Measurements from ENCODE around the gene PSMB3. TPM values are rescaled to one million over a fixed set of nuclear protein-coding genes. Genes with fewer than 3 reads are reported as not detected.

The PSMB3 gene
- total and polyA plus RNA-seq, 9 of the 15 experiments (the other 6 are each of a cell fraction or from before 2014, with no cell fraction given) = 460 to 2,775 (median 574) TPM

DNA sequence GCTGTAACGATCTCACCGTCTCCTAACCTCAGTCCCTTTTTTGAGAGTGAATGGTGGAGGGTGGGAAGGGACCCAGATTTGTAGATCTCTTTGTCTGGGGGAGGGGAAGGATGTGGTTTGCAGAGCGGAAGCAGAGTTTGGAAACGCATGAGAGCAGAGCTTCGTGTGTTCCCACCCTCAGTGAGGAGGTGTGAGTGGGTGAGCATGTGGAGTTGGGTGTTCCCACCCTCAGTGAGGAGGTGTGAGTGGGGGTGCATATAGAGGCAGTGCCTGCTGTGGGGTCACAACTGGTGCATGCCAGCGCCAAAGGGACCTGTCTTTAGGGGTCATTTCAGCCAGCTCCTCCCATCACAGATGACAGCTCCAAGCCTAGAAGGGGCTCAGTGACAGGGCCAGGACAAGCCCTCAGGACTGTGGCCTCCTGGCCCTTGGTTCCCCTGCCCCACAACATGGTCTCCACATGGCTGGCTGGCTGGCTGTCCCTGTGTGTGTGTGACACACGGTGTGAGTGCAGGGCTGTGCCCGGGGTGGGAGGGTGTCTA, 24.2 kb upstream of the PSMB3 start (continued):
- TF ChIP-seq, protein P1, sequence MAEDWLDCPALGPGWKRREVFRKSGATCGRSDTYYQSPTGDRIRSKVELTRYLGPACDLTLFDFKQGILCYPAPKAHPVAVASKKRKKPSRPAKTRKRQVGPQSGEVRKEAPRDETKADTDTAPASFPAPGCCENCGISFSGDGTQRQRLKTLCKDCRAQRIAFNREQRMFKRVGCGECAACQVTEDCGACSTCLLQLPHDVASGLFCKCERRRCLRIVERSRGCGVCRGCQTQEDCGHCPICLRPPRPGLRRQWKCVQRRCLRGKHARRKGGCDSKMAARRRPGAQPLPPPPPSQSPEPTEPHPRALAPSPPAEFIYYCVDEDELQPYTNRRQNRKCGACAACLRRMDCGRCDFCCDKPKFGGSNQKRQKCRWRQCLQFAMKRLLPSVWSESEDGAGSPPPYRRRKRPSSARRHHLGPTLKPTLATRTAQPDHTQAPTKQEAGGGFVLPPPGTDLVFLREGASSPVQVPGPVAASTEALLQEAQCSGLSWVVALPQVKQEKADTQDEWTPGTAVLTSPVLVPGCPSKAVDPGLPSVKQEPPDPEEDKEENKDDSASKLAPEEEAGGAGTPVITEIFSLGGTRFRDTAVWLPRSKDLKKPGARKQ (CRISPR knock-in tag; IDR thresholded peaks at IDR 0.05) = no peak
- no peak for TF ChIP-seq KAT7 (CRISPR knock-in tag; IDR thresholded peaks at IDR 0.05; ENCODE audit: borderline replicate concordance)
- TF ChIP-seq TCF7 (IDR thresholded peaks at IDR 0.05; ENCODE audit: borderline replicate concordance) = no peak
- TF ChIP-seq TEAD2 (tag; IDR thresholded peaks at IDR 0.05) = no peak
- TF ChIP-seq, protein P2, sequence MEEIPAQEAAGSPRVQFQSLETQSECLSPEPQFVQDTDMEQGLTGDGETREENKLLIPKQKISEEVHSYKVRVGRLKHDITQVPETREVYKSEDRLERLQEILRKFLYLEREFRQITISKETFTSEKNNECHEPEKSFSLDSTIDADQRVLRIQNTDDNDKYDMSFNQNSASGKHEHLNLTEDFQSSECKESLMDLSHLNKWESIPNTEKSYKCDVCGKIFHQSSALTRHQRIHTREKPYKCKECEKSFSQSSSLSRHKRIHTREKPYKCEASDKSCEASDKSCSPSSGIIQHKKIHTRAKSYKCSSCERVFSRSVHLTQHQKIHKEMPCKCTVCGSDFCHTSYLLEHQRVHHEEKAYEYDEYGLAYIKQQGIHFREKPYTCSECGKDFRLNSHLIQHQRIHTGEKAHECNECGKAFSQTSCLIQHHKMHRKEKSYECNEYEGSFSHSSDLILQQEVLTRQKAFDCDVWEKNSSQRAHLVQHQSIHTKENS (CRISPR knock-in tag; IDR thresholded peaks at IDR 0.05) = no peak
- TF ChIP-seq, protein P3, sequence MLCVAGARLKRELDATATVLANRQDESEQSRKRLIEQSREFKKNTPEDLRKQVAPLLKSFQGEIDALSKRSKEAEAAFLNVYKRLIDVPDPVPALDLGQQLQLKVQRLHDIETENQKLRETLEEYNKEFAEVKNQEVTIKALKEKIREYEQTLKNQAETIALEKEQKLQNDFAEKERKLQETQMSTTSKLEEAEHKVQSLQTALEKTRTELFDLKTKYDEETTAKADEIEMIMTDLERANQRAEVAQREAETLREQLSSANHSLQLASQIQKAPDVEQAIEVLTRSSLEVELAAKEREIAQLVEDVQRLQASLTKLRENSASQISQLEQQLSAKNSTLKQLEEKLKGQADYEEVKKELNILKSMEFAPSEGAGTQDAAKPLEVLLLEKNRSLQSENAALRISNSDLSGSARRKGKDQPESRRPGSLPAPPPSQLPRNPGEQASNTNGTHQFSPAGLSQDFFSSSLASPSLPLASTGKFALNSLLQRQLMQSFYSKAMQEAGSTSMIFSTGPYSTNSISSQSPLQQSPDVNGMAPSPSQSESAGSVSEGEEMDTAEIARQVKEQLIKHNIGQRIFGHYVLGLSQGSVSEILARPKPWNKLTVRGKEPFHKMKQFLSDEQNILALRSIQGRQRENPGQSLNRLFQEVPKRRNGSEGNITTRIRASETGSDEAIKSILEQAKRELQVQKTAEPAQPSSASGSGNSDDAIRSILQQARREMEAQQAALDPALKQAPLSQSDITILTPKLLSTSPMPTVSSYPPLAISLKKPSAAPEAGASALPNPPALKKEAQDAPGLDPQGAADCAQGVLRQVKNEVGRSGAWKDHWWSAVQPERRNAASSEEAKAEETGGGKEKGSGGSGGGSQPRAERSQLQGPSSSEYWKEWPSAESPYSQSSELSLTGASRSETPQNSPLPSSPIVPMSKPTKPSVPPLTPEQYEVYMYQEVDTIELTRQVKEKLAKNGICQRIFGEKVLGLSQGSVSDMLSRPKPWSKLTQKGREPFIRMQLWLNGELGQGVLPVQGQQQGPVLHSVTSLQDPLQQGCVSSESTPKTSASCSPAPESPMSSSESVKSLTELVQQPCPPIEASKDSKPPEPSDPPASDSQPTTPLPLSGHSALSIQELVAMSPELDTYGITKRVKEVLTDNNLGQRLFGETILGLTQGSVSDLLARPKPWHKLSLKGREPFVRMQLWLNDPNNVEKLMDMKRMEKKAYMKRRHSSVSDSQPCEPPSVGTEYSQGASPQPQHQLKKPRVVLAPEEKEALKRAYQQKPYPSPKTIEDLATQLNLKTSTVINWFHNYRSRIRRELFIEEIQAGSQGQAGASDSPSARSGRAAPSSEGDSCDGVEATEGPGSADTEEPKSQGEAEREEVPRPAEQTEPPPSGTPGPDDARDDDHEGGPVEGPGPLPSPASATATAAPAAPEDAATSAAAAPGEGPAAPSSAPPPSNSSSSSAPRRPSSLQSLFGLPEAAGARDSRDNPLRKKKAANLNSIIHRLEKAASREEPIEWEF (CRISPR knock-in tag; IDR thresholded peaks at IDR 0.05) = no peak
- TF ChIP-seq ZBTB17 (CRISPR knock-in tag; IDR thresholded peaks at IDR 0.05) = no peak
- 0 out of 2 replicates have a peak, but pooled peaks have one; percentile 4 for TF ChIP-seq JUND (IDR thresholded peaks at IDR 0.05; ENCODE audit: borderline replicate concordance, low read depth, low read length)
- TF ChIP-seq JUND (tag; IDR thresholded peaks at IDR 0.05; ENCODE audit: borderline replicate concordance, low read depth, low read length) = peak; percentile 14; the same call in 1 of the 3 replicates
- no peak for TF ChIP-seq ZNF133 (CRISPR knock-in tag; IDR thresholded peaks at IDR 0.05)
- peak; percentile 63; the same call in 1 of the 2 replicates for TF ChIP-seq DMBX1 (CRISPR knock-in tag; IDR thresholded peaks at IDR 0.05; ENCODE audit: borderline replicate concordance)
- TF ChIP-seq ZNF311 (CRISPR knock-in tag; IDR thresholded peaks at IDR 0.05) = 0 out of 2 replicates have a peak, but pooled peaks have one; percentile 44
- TF ChIP-seq ZNF274 (IDR thresholded peaks at IDR 0.05; ENCODE audit: borderline replicate concordance, low read depth, low read length) = no peak
- TF ChIP-seq BRD9 (IDR thresholded peaks at IDR 0.05; ENCODE audit: low read depth, partially characterized antibody) = no peak
- TF ChIP-seq NFIX (CRISPR knock-in tag; IDR thresholded peaks at IDR 0.05; ENCODE audit: low read depth) = no peak
- no peak for TF ChIP-seq ZNF644 (tag; IDR thresholded peaks at IDR 0.05; ENCODE audit: low read depth)
- TF ChIP-seq ZNF23 (CRISPR knock-in tag; IDR thresholded peaks at IDR 0.05) = no peak
- no peak for TF ChIP-seq KLF6 (CRISPR knock-in tag; IDR thresholded peaks at IDR 0.05; ENCODE audit: borderline replicate concordance)
- TF ChIP-seq ZNF134 (CRISPR knock-in tag; conservative IDR thresholded peaks at IDR 0.05) = no peak
- no peak for TF ChIP-seq ZNF324 (CRISPR knock-in tag; IDR thresholded peaks at IDR 0.05)
- TF ChIP-seq ZNF12 (CRISPR knock-in tag; IDR thresholded peaks at IDR 0.05) = no peak
- TF ChIP-seq BHLHE40 (IDR thresholded peaks at IDR 0.05; ENCODE audit: low read length) = 0 out of 2 replicates have a peak, but pooled peaks have one; percentile 5

Measured in K562 (cell line).